Measurements from ENCODE around the gene ASCL3.
"Not testable (repeated sequence)": the region's sequence is repeated elsewhere in the genome, so short reads cannot be mapped to it uniquely, and the experiment has no call there.

ASCL3 gene

DNA sequence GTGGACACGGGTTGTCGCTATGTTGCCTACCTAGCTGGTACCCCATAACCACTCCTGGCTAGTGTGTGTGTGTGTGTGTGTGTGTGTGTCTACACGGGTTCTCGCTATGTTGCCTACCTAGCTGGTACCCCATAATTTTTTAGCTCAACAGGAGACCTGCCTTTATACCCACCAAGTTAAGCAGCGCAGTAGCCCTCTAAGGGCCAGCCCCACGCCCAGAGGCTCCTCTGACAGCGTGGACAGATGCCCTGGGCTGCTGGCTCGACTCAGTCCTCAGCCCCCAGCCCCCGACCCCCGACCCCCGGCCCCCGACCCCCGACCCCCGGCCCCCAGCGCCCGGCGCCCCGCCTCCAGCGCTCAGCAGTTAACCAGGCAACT, 32.2 kb downstream of the ASCL3 start:
- TF ChIP-seq, protein P1, sequence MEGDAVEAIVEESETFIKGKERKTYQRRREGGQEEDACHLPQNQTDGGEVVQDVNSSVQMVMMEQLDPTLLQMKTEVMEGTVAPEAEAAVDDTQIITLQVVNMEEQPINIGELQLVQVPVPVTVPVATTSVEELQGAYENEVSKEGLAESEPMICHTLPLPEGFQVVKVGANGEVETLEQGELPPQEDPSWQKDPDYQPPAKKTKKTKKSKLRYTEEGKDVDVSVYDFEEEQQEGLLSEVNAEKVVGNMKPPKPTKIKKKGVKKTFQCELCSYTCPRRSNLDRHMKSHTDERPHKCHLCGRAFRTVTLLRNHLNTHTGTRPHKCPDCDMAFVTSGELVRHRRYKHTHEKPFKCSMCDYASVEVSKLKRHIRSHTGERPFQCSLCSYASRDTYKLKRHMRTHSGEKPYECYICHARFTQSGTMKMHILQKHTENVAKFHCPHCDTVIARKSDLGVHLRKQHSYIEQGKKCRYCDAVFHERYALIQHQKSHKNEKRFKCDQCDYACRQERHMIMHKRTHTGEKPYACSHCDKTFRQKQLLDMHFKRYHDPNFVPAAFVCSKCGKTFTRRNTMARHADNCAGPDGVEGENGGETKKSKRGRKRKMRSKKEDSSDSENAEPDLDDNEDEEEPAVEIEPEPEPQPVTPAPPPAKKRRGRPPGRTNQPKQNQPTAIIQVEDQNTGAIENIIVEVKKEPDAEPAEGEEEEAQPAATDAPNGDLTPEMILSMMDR (IDR thresholded peaks at IDR 0.05; ENCODE audit: control insufficient read depth, insufficient read depth, low read depth, low read length, missing control alignments): no peak
- peak overlapping the region; percentile 99 for H3K4me3 ChIP-seq (ENCODE audit: control insufficient read depth, low read depth, low read length)
- no peak for DNase-seq (ENCODE audit: low read depth)

GRCh38 chr11:8908099-8908498, 34.7 kb downstream of the ASCL3 start:
- no peak overlapping the region for H3K4me3 ChIP-seq (ENCODE audit: control insufficient read depth, low read depth, low read length)
- DNase-seq (ENCODE audit: low read depth): no peak
- TF ChIP-seq, protein P1 (IDR thresholded peaks at IDR 0.05; ENCODE audit: control insufficient read depth, insufficient read depth, low read depth, low read length, missing control alignments): no peak

DNA sequence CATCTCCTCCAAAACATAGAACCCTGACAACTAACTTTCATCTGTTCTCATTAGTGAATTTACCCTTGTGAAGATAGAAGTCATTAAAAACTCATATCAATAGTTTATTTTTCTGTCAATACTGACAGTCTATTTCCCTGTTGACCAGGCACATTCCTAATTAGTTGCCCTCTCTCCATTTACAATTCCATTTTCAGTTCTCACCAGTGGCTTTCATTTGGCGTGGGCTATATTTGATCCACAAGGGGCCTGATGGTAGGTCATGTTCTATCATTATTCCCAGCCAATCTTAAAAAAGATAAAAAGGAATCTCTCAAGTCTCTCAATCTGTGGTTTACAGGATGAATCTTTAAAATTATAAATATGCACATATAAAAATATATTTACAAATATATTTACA, 35.7 kb downstream of the ASCL3 start:
- TF ChIP-seq, protein P1 (IDR thresholded peaks at IDR 0.05; ENCODE audit: control insufficient read depth, insufficient read depth, low read depth, low read length, missing control alignments): no peak

GRCh38 chr11:8905528-8906165, 37.2 kb downstream of the ASCL3 start:
- H3K4me3 ChIP-seq (ENCODE audit: control insufficient read depth, low read depth, low read length): no peak overlapping the region
- TF ChIP-seq, protein P1 (IDR thresholded peaks at IDR 0.05; ENCODE audit: control insufficient read depth, insufficient read depth, low read depth, low read length, missing control alignments): no peak
- DNase-seq (ENCODE audit: low read depth): peak; percentile 67

More for the DNA sequence above, 35.7 kb downstream of the ASCL3 start:
- DNase-seq (ENCODE audit: low read depth): no peak
- H3K4me3 ChIP-seq (ENCODE audit: control insufficient read depth, low read depth, low read length): no peak overlapping the region

GRCh38 chr11:8899119-8899753, 43.6 kb downstream of the ASCL3 start:
- TF ChIP-seq, protein P1 (IDR thresholded peaks at IDR 0.05; ENCODE audit: control insufficient read depth, insufficient read depth, low read depth, low read length, missing control alignments): no peak
- no peak overlapping the region for H3K4me3 ChIP-seq (ENCODE audit: control insufficient read depth, low read depth, low read length)
- DNase-seq (ENCODE audit: low read depth): no peak

DNA sequence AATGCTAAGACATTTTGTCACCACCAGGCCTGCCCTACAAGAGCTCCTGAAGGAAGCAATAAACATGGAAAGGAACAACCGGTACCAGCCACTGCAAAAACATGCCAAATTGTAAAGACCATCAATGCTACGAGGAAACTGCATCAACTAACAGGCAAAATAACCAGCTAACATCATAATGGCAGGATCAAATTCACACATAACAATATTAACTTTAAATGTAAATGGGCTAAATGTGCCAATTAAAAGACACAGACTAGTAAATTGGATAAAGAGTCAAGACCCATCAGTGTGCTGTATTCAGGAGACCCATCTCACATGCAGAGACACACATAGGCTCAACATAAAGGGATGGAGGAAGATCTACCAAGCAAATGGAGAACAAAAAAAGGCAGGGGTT, 51.6 kb downstream of the ASCL3 start:
- not testable (repeated sequence) for DNase-seq (ENCODE audit: low read depth); H3K4me3 ChIP-seq (ENCODE audit: control insufficient read depth, low read depth, low read length)

All from AG09309 (cell line).